Measurements from ENCODE around the gene ZNF366. TPM values are rescaled to one million over a fixed set of nuclear protein-coding genes. Genes with fewer than 3 reads are reported as not detected.

ZNF366 gene
- total RNA-seq, 1 donor from 2014 or later: 8.1 TPM

GRCh38 chr5:72531496-72532190 lies 24.4 kb upstream of the ZNF366 start:
- Histone ChIP-seq H3K4me3 (no peak overlapping the region), H3K27ac (replicated peaks) (no peak overlapping the region), H3K9me3 (replicated peaks) (peaks cover 11% of the 10 kb centered on the region), H3K27me3 (ENCODE audit: low read depth) (no peaks in the 10 kb centered on the region), H3K36me3 (no peaks in the 10 kb centered on the region), H3K4me1 (no peaks in the 10 kb centered on the region)
- TF ChIP-seq, protein P1, sequence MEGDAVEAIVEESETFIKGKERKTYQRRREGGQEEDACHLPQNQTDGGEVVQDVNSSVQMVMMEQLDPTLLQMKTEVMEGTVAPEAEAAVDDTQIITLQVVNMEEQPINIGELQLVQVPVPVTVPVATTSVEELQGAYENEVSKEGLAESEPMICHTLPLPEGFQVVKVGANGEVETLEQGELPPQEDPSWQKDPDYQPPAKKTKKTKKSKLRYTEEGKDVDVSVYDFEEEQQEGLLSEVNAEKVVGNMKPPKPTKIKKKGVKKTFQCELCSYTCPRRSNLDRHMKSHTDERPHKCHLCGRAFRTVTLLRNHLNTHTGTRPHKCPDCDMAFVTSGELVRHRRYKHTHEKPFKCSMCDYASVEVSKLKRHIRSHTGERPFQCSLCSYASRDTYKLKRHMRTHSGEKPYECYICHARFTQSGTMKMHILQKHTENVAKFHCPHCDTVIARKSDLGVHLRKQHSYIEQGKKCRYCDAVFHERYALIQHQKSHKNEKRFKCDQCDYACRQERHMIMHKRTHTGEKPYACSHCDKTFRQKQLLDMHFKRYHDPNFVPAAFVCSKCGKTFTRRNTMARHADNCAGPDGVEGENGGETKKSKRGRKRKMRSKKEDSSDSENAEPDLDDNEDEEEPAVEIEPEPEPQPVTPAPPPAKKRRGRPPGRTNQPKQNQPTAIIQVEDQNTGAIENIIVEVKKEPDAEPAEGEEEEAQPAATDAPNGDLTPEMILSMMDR (IDR thresholded peaks at IDR 0.05; ENCODE audit: borderline replicate concordance): no peak
- intact Hi-C loops (cut with micrococcal nuclease): no loop called here
- DNase-seq: no peak

- no peaks in the 10 kb centered on the region for H3K27me3 ChIP-seq (ENCODE audit: low read depth)
- no peak for DNase-seq
- intact Hi-C loops (cut with micrococcal nuclease): no loop called here
- TF ChIP-seq, protein P1 (IDR thresholded peaks at IDR 0.05; ENCODE audit: borderline replicate concordance): no peak
- H3K27ac ChIP-seq (replicated peaks): no peak overlapping the region
- H3K36me3 ChIP-seq: no peaks in the 10 kb centered on the region
- peaks cover 11% of the 10 kb centered on the region for H3K9me3 ChIP-seq (replicated peaks)
- no peak overlapping the region for H3K4me3 ChIP-seq
- no peaks in the 10 kb centered on the region for H3K4me1 ChIP-seq
Observed at GRCh38 chr5:72530196-72530595, 23.0 kb upstream of the ZNF366 start.

DNA sequence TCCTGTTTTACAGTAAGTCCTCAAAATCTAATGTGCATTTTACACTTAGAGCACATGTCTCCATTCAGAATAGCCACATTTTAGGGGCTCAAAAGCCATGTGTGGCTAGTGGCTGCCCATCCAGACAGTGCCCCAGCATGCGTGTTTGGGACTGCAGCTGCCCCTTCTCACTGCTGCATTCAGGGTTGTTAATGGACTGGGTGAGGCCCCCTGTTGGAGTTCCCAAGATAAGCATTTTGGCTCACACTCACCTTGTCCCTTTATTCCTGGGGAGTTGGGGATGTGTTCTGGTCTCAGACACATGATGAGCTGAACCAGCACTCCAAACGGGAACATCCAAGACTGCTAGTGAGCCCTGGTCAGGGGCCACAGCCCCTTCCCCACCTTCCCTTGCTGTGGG lies 22.2 kb upstream of the ZNF366 start:
- H3K9me3 ChIP-seq (replicated peaks): peaks cover 11% of the 10 kb centered on the region
- H3K27ac ChIP-seq (replicated peaks): no peak overlapping the region
- intact Hi-C loops (cut with micrococcal nuclease): no loop called here
- H3K36me3 ChIP-seq: no peaks in the 10 kb centered on the region
- H3K27me3 ChIP-seq (ENCODE audit: low read depth): no peaks in the 10 kb centered on the region
- no peaks in the 10 kb centered on the region for H3K4me1 ChIP-seq
- DNase-seq: no peak
- H3K4me3 ChIP-seq: no peak overlapping the region
- TF ChIP-seq, protein P1 (IDR thresholded peaks at IDR 0.05; ENCODE audit: borderline replicate concordance): no peak

DNA sequence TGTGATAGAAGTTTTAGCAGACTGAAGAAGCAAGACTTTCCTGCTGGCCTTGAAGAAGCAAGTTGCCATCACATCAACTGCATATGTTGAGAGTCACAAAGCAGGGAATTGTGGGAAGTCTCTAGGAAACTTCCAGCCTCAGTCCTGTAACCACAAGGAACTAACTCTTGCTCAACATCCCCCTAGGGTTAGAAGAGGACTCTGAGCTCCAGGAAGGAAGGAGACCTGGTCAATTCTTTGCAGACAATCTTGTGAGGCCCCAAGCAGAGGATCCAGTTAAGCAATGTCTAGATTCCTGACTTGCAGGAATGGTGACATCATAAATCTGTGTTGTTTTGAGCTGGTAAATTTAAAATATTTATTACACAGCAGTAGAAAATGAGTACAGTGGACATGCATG lies 18.6 kb upstream of the ZNF366 start:
- no peak for DNase-seq

DNA sequence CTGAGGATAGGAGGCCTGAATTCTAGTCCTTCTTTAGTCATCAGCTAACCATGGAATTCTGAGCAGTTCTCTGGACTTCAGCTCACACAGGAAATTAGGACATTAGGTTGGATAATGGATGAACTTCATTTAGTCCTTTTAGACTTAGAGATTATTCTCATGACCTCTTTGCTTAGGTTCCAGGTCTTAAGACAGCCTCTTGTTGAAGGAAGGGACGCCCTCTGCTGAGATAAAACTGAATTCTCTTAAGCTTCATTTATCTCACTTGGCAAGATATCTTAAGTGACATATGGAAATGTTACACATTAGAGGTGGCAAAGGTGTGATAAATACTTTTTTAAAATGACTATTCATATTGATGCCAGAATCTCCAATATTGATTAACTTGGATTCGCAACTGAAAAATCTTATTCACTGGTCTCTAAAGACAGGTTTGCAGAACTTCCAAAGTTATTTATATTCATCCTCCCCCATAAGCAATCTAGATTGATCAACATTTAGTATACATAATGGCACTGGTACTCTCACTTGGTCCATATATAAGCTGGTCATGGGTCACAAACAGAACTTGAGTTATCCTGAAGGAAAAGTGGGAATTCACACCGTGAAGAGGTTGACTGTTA lies 16.9 kb upstream of the ZNF366 start:
- Histone ChIP-seq H3K4me1 (peaks cover 9% of the 10 kb centered on the region), H3K27me3 (ENCODE audit: low read depth) (no peaks in the 10 kb centered on the region), H3K9me3 (replicated peaks) (peaks cover 28% of the 10 kb centered on the region), H3K4me3 (no peak overlapping the region), H3K36me3 (no peaks in the 10 kb centered on the region), H3K27ac (replicated peaks) (peak overlapping the region; percentile 31)
- intact Hi-C loops (cut with micrococcal nuclease): no loop called here
- TF ChIP-seq, protein P1 (IDR thresholded peaks at IDR 0.05; ENCODE audit: borderline replicate concordance): peak; percentile 77
- no peak for DNase-seq

More for the DNA sequence above, 18.6 kb upstream of the ZNF366 start:
- Histone ChIP-seq H3K27ac (replicated peaks) (no peak overlapping the region), H3K9me3 (replicated peaks) (peaks cover 10% of the 10 kb centered on the region), H3K36me3 (no peaks in the 10 kb centered on the region), H3K4me3 (no peak overlapping the region), H3K4me1 (peaks cover 4% of the 10 kb centered on the region), H3K27me3 (ENCODE audit: low read depth) (no peaks in the 10 kb centered on the region)
- intact Hi-C loops (cut with micrococcal nuclease): no loop called here
- TF ChIP-seq, protein P1 (IDR thresholded peaks at IDR 0.05; ENCODE audit: borderline replicate concordance): no peak

All from left ventricle myocardium inferior (tissue), 1 donor.